Measurements from ENCODE around the gene EEF1G.
A peak's percentile ranks its signal among the peaks of the same experiment; 100 is the strongest.

The EEF1G gene

DNA sequence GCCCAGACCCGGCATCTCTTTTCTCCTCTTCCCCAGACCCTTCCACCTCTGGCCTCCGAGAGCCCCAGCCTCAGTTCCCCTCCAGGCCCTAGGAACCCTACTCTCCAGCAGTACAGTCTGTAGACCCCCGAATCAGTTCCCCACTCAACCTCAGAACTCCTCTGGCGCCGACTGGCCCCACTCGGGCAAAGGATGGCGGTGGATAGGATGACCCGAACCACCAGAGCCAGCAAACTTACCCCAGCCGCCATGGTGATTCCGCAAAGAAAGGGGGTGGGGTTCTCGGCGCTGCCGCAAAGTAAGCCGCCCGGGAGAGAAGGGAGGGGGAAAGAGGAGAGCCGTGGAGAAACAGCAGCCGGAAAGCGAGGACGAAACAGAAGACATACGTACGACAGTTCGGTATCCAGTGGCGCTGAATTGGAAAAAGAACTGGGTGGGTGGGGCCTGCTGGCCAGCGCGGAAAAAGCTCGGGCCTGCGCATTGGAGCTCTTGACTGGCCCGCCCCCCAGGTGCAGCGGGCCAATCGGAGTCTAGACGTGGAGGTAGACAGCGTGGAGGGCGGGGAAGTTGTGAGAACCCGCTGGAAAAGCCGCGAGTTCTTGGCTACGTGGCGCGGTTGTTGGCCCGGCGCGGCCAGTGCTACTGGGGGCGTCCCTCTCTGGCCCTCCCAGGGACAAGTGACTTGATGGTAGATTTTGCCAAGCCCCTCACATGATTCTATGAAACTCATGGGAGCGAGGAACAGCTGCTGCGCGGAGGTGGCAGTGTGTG is at the start of gene EEF1G (continued):
- TF ChIP-seq ZNF529 (tag by site-specific recombination; IDR thresholded peaks at IDR 0.05; ENCODE audit: insufficient replicate concordance) (no peak), GLIS1 (tag by site-specific recombination; IDR thresholded peaks at IDR 0.05) (peak; percentile 58), ZNF341 (tag by site-specific recombination; IDR thresholded peaks at IDR 0.05; ENCODE audit: low read depth) (peak; percentile 61), ZNF501 (tag by site-specific recombination; IDR thresholded peaks at IDR 0.05) (peak; percentile 47; the same call in 1 of the 2 replicates), ZNF629 (tag by site-specific recombination; IDR thresholded peaks at IDR 0.05) (peak; percentile 35), ZNF426 (tag by site-specific recombination; IDR thresholded peaks at IDR 0.05) (no peak), BCL11A (tag by site-specific recombination; IDR thresholded peaks at IDR 0.05; ENCODE audit: low read depth) (no peak), ZNF837 (tag by site-specific recombination; IDR thresholded peaks at IDR 0.05) (no peak), ZBTB17 (tag by site-specific recombination; IDR thresholded peaks at IDR 0.05) (0 out of 2 replicates have a peak, but pooled peaks have one; percentile 9), ZBTB21 (tag by site-specific recombination; IDR thresholded peaks at IDR 0.05) (peak; percentile 37; the same call in 1 of the 2 replicates), ZNF23 (tag by site-specific recombination; IDR thresholded peaks at IDR 0.05; ENCODE audit: borderline replicate concordance) (no peak), ZFP69B (tag by site-specific recombination; IDR thresholded peaks at IDR 0.05) (0 out of 2 replicates have a peak, but pooled peaks have one; percentile 37), ZNF792 (tag by site-specific recombination; IDR thresholded peaks at IDR 0.05) (0 out of 2 replicates have a peak, but pooled peaks have one; percentile 42), ZFHX2 (tag by site-specific recombination; conservative IDR thresholded peaks at IDR 0.05) (no peak), GLIS2 (tag by site-specific recombination; IDR thresholded peaks at IDR 0.05) (peak; percentile 76), ZNF335 (tag by site-specific recombination; conservative IDR thresholded peaks at IDR 0.05) (peak; percentile 35; the same call in 1 of the 2 replicates), WT1 (tag by site-specific recombination; IDR thresholded peaks at IDR 0.05) (0 out of 2 replicates have a peak, but pooled peaks have one; percentile 20), SCRT1 (tag by site-specific recombination; IDR thresholded peaks at IDR 0.05; ENCODE audit: borderline replicate concordance) (no peak), PATZ1 (tag by site-specific recombination; IDR thresholded peaks at IDR 0.05) (peak; percentile 65), YY2 (tag by site-specific recombination; IDR thresholded peaks at IDR 0.05) (peak; percentile 84), ZNF791 (tag by site-specific recombination; IDR thresholded peaks at IDR 0.05) (no peak)
- TF ChIP-seq, protein P1, sequence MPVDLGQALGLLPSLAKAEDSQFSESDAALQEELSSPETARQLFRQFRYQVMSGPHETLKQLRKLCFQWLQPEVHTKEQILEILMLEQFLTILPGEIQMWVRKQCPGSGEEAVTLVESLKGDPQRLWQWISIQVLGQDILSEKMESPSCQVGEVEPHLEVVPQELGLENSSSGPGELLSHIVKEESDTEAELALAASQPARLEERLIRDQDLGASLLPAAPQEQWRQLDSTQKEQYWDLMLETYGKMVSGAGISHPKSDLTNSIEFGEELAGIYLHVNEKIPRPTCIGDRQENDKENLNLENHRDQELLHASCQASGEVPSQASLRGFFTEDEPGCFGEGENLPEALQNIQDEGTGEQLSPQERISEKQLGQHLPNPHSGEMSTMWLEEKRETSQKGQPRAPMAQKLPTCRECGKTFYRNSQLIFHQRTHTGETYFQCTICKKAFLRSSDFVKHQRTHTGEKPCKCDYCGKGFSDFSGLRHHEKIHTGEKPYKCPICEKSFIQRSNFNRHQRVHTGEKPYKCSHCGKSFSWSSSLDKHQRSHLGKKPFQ (tag by site-specific recombination; IDR thresholded peaks at IDR 0.05), result no peak
- TF ChIP-seq, protein P2, sequence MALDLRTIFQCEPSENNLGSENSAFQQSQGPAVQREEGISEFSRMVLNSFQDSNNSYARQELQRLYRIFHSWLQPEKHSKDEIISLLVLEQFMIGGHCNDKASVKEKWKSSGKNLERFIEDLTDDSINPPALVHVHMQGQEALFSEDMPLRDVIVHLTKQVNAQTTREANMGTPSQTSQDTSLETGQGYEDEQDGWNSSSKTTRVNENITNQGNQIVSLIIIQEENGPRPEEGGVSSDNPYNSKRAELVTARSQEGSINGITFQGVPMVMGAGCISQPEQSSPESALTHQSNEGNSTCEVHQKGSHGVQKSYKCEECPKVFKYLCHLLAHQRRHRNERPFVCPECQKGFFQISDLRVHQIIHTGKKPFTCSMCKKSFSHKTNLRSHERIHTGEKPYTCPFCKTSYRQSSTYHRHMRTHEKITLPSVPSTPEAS (tag by site-specific recombination; IDR thresholded peaks at IDR 0.05), result no peak
- TF ChIP-seq, protein P3, sequence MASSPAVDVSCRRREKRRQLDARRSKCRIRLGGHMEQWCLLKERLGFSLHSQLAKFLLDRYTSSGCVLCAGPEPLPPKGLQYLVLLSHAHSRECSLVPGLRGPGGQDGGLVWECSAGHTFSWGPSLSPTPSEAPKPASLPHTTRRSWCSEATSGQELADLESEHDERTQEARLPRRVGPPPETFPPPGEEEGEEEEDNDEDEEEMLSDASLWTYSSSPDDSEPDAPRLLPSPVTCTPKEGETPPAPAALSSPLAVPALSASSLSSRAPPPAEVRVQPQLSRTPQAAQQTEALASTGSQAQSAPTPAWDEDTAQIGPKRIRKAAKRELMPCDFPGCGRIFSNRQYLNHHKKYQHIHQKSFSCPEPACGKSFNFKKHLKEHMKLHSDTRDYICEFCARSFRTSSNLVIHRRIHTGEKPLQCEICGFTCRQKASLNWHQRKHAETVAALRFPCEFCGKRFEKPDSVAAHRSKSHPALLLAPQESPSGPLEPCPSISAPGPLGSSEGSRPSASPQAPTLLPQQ (tag by site-specific recombination; IDR thresholded peaks at IDR 0.05), result peak; percentile 53
- TF ChIP-seq, protein P4, sequence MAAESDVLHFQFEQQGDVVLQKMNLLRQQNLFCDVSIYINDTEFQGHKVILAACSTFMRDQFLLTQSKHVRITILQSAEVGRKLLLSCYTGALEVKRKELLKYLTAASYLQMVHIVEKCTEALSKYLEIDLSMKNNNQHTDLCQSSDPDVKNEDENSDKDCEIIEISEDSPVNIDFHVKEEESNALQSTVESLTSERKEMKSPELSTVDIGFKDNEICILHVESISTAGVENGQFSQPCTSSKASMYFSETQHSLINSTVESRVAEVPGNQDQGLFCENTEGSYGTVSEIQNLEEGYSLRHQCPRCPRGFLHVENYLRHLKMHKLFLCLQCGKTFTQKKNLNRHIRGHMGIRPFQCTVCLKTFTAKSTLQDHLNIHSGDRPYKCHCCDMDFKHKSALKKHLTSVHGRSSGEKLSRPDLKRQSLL (tag by site-specific recombination; IDR thresholded peaks at IDR 0.05), result no peak
- TF ChIP-seq, protein P5, sequence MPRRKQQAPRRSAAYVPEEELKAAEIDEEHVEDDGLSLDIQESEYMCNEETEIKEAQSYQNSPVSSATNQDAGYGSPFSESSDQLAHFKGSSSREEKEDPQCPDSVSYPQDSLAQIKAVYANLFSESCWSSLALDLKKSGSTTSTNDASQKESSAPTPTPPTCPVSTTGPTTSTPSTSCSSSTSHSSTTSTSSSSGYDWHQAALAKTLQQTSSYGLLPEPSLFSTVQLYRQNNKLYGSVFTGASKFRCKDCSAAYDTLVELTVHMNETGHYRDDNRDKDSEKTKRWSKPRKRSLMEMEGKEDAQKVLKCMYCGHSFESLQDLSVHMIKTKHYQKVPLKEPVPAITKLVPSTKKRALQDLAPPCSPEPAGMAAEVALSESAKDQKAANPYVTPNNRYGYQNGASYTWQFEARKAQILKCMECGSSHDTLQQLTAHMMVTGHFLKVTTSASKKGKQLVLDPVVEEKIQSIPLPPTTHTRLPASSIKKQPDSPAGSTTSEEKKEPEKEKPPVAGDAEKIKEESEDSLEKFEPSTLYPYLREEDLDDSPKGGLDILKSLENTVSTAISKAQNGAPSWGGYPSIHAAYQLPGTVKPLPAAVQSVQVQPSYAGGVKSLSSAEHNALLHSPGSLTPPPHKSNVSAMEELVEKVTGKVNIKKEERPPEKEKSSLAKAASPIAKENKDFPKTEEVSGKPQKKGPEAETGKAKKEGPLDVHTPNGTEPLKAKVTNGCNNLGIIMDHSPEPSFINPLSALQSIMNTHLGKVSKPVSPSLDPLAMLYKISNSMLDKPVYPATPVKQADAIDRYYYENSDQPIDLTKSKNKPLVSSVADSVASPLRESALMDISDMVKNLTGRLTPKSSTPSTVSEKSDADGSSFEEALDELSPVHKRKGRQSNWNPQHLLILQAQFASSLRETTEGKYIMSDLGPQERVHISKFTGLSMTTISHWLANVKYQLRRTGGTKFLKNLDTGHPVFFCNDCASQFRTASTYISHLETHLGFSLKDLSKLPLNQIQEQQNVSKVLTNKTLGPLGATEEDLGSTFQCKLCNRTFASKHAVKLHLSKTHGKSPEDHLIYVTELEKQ (tag by site-specific recombination; IDR thresholded peaks at IDR 0.05; ENCODE audit: borderline replicate concordance), result no peak
- TF ChIP-seq, protein P6, sequence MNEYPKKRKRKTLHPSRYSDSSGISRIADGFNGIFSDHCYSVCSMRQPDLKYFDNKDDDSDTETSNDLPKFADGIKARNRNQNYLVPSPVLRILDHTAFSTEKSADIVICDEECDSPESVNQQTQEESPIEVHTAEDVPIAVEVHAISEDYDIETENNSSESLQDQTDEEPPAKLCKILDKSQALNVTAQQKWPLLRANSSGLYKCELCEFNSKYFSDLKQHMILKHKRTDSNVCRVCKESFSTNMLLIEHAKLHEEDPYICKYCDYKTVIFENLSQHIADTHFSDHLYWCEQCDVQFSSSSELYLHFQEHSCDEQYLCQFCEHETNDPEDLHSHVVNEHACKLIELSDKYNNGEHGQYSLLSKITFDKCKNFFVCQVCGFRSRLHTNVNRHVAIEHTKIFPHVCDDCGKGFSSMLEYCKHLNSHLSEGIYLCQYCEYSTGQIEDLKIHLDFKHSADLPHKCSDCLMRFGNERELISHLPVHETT (tag by site-specific recombination; IDR thresholded peaks at IDR 0.05), result peak; percentile 84; the same call in 1 of the 2 replicates
